D341Med (cell line): ENCODE results near the gene KLHL29.

Experiments
- DNase-seq: peaks from one replicate; pipeline ENCODE4 v3.0.0; 2012; ENCODE audit warnings: low spot score

The KLHL29 gene

DNA sequence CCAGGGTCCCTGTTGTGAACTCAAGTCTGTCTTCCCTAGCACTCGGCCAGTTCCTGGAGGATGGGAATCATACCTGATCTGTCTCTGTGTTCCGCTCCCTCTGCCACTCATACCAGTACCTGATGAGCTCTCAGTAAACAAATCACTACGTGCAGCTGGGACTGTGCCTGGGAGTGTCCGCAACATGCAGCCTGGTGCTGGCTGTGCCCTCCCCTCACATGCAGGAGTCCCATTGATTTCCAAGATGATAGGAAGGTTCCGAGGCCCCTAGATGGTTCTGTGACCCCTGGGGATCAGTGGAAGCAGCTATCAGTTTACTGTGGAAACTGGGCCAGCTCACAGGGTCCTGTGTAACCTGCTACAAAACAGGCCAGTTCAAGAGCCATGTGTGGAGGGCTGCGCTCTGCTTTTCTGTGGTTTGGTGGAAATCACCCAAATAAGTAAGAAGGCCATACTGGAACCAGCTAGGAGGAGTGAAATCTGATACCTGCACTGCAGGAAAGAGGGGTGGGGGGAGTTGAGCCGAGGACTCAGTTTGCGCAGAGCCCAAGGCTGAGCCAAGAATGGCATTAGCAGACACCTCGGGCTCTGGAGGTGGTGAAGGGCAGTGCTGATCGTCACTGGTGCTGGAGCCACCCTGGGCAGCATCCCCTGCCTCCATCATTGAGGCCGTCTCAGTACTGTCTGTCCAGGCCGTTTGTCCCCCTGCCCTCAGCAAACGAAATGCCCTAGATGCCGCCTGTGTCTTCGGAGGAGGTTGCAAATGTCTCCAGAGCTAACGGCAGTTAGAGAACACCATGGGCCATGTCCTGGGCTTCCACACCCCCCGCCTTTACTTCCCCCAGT is 93.3 kb downstream of the KLHL29 start:
- DNase-seq: no peak

DNA sequence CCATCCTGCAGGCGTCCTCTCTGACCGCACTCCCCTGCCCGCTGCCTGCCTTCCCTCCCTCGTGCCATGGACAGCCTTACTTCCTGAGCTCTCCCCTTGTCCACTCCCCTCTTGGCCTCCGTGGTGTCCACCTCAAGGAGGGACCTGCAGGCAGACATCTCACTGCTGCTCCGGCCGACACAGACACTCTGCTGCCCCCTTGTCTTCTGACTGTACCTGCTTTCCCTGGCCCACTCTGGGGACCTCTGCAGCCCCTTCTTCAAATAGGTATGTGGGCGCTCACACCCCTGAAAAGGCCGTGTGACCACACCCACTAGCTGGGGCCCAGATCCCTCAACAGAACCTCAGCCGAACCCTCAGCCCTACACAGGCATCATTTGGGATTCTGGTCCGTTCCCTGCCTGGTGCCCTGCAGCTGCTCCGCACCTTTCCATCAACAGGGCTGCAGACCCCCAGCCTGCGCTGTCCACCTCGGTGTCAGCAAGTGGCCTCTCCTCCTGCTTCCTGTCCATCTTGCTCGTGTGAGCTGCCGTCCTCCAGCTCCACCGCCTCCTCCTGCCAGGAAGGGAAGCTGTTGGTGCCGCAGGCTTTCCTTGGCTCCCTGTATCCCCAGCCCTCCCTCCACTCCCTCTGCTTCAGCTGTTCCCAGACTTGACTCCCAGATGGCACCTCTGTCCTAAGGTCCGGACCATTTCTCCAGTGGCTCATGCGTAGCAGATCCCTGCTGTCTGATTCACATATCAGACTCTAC is 94.1 kb downstream of the KLHL29 start:
- no peak for DNase-seq

DNA sequence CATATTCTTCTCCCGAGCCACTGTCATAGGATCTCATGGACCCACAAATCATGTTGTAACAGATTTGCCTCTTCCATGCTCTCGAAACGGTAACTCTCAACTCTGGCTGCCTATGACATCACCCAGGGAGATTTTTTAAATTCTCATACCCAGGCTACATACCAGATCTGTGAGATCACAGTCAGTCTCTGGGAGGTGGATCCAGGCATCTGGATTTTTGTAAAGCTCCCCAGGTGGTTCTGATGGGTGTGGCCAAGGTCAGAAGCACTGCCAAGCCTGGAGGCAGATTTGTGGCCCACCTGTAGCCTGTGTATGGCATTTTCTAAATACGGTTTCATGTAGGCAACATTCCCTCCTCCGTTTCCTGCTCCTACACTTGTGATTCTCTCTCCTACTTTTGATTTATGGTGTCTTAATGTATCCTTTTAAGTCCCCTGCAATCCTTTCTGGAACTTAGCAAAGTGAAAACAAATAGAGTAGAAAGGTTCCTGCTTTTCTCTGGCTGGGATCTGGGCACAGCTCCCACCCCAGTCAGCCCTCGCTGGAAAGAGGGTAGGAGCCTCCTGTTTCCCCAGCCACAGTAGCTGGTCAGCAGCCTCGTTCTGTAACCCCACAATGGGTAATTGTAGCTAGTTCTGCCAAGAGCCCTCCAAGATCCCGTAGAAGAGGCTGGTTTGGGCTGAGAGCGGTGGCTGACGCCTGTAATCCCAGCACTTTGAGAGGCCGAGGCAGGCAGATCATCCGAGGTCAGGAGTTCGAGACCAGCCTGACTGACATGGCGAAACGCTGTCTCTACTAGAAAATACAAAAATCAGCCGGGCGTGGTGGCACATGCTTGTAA is 96.2 kb downstream of the KLHL29 start:
- no peak for DNase-seq

DNA sequence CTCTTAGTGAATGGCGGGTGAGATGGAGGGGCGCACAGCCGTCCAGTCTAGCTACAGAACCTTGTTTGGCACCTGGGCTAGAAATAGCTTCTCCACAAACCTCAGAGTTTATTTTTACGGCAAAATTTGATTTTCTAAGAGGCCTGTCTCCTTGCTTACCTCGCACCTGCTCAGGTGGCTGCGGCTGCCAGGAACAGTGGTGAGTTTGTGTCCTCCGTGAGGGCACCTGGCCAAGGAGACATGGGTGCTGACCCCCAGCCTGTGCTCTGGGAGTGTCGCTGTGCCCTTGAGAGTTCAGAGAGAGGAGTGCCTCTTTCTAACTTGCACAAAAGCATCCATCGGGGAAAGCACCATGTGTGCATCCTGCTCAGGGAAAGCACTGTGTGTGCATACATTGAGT is 97.2 kb downstream of the KLHL29 start:
- DNase-seq: no peak

DNA sequence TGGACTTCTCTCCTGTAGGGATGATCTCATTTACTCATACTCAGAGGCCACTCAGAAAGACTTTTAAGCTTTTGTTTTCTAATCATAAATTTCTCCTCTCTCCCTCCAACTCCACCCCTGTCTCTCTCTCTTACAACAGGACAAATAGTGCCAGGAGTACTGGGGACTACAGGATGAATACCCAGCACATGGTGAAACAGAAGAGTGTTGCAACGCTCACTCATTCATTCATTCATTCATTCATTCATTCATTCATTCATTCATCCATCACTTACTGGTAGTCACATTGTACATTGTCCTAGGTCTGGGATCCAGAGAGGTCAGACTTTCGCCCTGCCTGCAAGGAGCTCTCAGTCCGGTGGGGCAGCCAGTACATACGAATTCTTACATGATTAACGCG is 97.6 kb downstream of the KLHL29 start:
- no peak for DNase-seq

DNA sequence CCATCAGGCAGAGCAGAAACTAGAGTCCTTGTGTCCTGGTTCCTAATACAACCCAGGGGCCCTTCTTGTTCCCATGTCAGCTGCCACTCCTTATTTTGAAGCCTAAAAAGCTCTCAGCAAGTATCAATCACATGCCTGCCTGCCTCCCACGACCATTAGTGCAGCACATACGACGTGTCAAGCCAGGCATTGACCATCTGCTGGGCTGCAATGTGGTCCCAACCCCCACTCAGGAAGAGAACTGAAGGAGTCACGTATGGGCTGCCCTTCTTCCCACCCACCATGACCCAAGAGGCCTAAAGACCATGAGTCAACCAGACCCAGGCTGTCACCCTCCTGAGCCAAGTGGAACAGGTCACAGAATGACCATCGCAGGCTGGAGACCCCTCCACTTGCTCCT is 98.8 kb downstream of the KLHL29 start:
- DNase-seq: no peak

DNA sequence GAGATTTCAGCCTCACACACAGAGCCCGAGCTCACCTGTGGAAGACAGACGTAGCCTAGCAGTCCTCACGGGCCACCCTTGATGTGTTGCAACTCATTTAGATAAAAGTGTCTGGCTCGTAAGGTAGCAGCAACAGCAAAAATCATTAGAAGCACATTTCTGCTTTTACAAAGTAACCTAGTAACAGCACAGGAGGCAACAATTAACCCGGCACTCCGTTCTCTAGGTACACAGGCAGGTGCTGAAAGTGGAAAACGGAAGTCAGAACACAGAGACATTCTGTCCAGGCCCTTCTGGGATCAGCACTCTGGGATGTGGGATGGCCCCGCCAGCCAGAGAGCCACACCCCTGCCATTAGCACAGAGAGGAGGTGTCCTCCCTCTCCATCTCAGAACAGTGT is 99.3 kb downstream of the KLHL29 start:
- DNase-seq: no peak

DNA sequence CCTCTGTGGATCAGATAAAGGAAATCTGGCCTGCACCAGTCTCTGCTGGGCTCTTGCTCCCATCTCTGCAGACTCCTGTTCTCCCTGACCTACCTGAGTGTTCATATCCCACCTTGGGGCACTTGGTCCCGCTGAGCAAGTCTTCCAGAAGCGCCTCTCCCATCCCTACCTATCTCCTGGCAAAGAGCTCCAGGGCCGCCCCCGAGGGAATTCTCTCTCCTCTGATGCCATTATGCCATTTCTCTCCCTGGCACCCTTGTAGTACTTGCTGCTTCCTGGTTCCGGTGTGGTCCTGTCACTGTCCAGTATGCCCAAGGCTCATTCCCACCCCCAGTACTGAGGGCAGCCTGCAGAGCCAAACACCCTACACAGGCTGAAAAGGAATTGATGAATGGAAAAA is 99.8 kb downstream of the KLHL29 start:
- DNase-seq: no peak

DNA sequence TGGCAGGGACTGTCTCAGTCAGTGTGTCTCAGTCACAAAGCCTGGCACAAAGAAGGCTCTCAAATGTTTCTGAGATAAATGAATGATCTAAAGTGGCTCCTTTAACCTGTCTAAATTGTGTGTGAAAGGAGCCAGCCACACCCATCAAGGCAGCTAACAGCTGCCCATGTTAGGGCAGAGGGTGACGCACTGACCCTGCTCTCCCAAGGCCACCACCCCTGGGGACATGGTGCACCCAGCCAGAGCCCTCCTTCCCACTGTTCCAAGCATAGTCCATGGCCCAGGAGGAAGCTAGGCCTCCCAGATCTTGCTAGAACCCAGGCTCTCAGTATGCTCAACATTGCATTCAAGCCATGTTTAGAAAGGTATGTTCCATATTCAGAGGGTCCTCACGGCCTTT is 100.3 kb downstream of the KLHL29 start:
- no peak for DNase-seq

DNA sequence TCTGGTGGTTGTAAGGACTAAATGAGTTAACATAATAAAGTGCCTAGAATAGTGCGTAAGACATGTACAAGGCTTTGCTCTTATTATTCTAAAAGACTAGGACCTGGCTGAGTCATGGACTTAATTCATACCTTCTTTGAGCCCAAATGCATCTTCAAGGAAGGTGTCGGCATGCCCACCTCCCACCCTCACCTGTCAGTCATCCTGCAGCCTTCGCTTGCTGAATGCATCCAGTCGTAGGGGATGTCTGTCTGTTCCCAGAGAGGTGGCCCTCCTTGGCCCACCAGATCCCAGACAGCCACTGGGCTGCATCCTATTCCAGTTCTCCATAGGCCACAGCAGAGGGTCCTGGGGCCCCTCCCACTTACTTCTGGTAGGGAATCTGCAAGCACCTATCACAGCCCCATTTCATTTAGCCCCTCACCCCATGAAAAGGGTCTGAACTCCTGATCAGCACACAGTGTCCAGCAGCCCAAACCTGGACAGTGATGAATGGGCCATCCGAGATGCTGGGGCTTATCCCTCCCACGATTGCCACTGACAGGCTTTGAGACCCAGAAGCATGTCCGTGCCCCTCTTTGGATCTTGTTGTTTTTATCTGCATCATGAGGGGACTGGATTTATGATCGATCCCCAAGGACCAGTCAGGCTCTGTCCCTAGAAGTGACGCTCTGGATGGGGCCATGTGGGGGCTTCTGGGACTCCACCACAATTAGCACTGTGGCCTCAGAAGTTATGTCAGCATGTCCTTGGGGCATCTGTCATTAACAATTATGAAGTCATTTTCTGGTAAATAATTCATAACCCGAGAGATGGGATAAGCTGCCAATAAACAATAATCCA is 101.1 kb downstream of the KLHL29 start:
- DNase-seq: no peak

DNA sequence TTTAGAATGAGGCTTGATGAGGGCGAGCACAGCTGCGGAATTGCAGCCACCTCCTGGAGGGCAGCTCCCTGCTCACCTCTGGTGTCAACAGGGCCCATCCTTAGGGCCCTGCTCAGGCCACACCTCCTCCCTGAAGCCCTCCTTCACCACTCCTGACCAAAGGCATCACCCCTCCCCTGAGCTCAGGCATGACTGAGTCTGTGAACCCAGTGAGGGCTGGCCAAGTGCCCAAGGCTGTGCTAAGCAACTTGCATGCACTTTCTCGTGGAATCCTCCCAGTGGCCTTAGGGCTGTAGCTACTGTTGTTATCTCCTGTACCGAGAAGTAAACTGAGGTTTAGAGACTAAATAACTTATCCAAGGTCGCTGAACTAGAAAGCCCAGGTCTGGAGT is 101.7 kb downstream of the KLHL29 start:
- no peak for DNase-seq

DNA sequence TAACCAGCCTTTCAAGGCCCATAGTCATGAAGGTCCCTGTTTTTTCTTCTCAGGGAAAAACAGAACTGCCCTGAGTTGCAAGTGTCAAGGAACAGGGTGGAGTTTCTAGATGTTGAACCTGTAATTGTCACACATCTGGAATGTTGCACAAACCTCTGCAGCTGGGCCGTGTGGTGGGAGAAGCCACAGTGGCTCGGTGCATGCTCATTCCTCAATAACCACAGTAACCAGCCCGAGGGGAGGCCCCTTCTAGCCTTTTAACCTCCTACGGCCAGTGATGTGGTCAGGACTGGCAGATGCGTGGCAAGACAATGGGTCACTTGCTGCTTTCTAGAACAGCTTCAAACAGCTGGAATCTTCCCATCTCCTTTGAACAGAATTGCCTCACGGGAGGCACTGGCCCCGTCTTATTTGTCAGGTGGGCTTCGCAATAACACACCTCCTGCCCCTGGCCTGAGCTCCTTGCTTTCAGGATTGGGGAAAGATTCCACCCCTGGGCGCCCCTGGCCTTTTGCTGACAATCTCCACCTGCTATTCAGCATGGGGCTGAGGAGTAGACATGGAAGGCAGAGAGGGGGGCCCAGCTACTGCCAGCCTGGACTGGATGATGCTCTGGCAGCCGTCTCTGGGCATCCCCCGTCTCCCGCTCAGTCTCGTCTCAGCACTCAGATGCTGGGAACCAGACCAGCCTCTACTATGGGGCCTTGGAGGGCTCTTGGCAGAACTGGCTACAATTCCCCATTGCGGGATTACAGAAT is 102.9 kb downstream of the KLHL29 start:
- DNase-seq: no peak

DNA sequence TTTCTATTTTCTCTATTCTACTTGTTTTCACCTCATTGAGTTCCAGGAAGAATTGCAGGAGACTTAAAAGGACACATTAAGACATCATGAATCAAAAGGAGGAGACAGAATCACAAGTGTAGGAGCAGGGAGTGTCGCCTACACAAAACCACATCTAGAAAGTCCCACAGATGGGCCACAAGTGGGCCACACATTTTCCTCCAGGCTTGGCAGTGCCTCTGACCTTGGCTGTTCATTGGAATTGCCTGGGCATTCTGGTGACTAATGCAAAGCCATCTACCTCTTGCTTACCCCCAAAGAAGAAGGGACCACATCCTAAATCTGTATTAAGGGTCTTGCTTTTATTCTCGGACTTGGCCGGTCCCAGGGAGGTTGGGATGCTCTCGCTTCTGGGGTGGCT is 103.6 kb downstream of the KLHL29 start:
- no peak for DNase-seq

DNA sequence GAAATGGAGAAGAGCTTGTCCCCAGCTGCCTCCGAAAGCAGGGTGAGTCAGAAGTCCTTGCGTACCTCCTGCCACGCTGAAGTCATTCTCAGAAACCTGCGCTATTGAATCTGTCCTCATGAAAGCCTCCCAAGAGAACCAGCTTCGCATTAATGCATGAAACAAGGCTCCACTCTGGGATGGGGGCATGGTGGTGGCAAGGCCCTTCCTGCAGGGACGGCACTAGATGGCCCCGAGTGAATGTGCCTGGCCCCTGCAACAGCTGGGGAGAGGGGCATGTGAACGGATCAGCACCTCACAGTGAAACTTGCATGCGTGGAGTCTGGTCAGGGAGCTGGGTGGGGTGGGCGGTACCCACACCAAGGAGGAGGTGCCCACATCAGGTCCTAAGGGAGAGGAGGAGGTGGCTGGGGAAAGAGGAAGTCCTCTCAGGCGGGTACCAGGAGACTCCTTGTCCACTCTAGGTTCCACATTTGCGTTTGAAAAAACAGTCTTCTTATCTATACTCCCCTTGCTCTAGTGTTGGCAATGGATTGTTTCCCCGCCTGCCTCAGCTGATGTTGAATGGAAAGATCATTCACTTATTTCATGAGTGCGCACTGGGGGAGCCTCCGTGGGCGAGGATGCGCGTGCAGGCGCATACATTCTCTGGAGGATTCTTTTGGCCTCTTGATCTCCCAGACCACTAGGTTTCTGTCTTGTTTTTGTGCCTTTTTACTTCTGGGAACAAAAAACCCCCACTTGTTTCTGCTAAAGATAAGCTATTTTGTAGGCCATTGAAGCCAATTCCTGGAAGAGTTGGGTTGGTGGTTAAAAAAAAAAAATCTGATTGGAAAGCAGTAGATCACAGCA is 104.7 kb downstream of the KLHL29 start:
- no peak for DNase-seq

DNA sequence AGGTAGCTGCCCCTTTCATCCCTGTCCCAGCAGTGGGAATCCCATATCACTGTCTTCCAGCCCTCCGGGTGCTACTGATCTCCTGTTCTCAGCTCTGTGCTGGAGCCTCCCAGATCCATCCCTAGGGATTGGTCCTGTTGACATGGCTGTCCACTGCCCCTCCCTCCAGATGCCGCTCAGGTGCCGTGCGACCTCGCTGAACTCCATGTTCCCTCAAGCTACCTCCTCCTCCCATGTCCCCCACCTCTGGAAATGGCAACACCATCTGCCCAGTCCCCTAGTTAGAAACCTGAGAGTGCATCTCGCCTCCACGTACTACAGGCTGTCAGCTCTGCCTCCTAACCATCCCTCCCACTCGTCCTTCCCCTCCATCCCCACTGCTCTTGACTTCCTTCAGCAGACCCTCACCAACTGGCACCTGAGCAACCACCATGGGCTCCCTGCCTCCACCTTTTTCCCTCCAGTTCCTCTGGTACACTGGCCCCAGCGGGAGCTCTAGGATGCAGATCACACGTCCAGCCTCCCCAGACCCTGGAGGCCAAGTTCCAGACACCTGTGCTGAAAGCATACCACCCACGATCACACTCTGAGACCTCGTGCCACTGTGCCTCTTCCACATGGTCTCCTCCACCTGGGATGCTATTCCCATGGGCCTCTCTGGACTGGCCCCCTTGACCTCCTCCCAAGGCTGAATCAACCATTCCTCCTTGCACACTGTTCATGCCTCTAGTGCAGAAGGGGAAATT is 106.8 kb downstream of the KLHL29 start:
- no peak for DNase-seq

DNA sequence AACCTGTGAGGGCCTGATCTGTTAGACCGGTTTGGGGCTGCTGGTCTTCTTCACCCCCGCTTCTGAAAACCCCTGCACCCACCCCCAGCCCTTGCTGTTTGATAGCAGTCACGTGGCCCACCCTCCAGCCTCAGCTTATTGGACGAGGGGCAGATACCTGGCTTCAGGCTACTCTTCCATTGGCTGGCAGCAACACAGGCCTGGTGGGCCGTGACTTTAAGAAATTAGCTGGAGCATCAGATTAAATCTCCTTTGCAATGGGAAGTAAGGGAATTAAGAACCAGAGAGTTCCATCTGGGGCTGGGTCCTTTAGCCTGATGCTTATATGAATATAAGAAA is 107.3 kb downstream of the KLHL29 start:
- DNase-seq: peak; percentile 55

DNA sequence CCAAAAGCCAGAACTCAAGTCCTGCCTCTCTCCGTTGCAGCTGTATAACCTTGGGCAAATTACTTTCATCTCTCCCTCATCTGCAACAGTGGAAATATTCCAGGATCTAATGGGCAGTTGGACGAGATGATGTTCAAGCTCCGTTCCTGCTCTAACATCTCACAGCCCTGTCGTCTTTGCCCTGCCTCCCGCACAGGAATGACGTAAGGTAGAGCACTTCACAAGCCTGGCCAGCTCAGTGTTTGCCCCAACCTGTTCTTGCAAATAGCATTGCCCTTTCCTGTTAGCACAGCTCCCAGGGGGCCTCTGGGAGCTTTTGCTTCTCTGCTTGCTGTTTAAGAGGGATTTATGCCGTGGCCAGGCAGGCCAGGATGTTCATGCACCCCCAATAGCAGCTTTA is 107.9 kb downstream of the KLHL29 start:
- peak; percentile 74 for DNase-seq

DNA sequence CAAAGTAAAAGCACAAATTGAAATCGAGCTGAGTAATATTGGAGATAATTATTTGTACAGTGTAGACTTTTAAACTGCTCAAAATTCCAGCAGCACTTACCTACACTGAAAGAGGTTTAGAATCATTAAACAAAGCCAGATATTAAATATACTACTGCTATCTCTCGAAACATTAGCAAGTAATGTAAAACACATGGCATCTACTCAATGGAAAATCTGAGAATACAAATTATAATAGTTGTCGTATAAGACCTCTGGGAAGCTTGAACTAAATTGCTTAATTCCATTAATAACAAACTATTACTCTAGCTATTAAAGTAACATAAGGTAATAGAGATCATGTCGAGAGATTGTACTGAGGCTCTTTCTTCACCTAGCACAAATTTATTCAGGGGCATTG is 108.9 kb downstream of the KLHL29 start:
- DNase-seq: no peak

DNA sequence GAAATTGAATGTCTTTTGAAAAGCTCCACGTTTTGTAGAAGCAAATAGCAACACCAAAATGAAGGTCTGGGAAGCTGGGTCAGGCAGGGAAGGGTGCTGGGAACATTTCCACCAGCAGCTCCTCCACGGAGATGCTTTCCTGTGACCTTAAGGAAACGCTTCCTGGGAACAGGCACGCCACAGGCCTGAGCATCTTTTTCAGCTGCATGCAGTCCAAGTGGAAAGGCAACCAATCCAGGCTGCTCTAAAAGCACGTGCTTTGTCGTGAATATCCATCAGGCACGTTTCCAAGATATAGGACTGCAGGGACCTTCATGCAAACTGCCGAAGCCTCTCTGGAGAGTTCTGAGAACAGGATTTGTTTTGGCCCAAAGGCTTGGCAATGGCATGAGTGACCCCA is 109.3 kb downstream of the KLHL29 start:
- no peak for DNase-seq
